GM12878 (cell line): Measurements from ENCODE around the gene DLG2.

Source experiments
- EZH2 ChIP-seq: IDR thresholded peaks from 2 replicates; pipeline ENCODE4 v1.6.1; 2012; ENCODE audit warnings: low read depth, mild to moderate bottlenecking, control low read depth, inconsistent platforms, low read length, borderline replicate concordance; ENCODE audit not compliant: control insufficient read depth
- POLR2AphosphoS5 ChIP-seq: IDR thresholded peaks from 2 replicates; pipeline ENCODE4 v1.6.1; 2011; ENCODE audit warnings: mild to moderate bottlenecking, low read length, inconsistent platforms
- RCOR1 ChIP-seq: conservative IDR thresholded peaks from 2 replicates; pipeline ENCODE4 v1.6.1; 2012; ENCODE audit warnings: low read depth, low read length, improper control_type of control experiment
- TF ChIP-seq, protein P1 (sequence below): IDR thresholded peaks from 2 replicates; pipeline ENCODE4 v1.6.1; 2011; ENCODE audit warnings: mild to moderate bottlenecking, low read depth, low read length, moderate library complexity; ENCODE audit not compliant: insufficient replicate concordance
- TF ChIP-seq, protein P2 (sequence below), 3 experiments: IDR thresholded peaks in 2 of 3; conservative IDR thresholded peaks in 1 of 3; 2 replicates each; pipeline ENCODE4 v1.5.1; 2011; ENCODE audit warnings: low read depth in 3 of 3, low read length in 3 of 3, mild to moderate bottlenecking in 3 of 3, control low read depth in 2 of 3, moderate library complexity in 2 of 3, inconsistent platforms in 1 of 3, mixed read lengths in 1 of 3; ENCODE audit not compliant: control insufficient read depth in 2 of 3, insufficient read depth in 1 of 3; ENCODE audit errors: extremely low read depth in 1 of 3

DNA sequence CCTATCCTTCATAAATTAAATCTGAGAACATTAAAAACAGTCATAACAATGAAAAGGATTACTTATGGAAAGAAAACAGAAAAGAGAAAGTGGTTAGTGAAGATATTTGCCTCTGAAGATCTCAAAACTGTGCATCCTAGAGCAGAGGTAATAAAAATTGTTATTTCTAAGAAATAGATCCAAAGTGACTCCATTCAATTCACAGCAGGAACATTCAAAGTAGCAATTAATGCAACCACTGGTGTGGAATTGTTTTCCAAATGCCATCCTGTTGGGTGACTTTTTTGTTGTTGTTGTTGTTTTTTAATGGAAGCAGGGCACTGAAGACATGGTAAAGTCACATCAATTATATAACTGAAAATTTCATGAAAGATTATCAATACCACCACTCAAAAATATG, 1201.5 kb downstream of the DLG2 start:
- TF ChIP-seq RCOR1 (no peak), POLR2AphosphoS5 (no peak), EZH2 (no peak)
- TF ChIP-seq, protein P1, sequence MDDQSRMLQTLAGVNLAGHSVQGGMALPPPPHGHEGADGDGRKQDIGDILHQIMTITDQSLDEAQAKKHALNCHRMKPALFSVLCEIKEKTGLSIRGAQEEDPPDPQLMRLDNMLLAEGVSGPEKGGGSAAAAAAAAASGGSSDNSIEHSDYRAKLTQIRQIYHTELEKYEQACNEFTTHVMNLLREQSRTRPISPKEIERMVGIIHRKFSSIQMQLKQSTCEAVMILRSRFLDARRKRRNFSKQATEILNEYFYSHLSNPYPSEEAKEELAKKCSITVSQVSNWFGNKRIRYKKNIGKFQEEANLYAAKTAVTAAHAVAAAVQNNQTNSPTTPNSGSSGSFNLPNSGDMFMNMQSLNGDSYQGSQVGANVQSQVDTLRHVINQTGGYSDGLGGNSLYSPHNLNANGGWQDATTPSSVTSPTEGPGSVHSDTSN = no peak
- TF ChIP-seq, protein P2, sequence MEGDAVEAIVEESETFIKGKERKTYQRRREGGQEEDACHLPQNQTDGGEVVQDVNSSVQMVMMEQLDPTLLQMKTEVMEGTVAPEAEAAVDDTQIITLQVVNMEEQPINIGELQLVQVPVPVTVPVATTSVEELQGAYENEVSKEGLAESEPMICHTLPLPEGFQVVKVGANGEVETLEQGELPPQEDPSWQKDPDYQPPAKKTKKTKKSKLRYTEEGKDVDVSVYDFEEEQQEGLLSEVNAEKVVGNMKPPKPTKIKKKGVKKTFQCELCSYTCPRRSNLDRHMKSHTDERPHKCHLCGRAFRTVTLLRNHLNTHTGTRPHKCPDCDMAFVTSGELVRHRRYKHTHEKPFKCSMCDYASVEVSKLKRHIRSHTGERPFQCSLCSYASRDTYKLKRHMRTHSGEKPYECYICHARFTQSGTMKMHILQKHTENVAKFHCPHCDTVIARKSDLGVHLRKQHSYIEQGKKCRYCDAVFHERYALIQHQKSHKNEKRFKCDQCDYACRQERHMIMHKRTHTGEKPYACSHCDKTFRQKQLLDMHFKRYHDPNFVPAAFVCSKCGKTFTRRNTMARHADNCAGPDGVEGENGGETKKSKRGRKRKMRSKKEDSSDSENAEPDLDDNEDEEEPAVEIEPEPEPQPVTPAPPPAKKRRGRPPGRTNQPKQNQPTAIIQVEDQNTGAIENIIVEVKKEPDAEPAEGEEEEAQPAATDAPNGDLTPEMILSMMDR (IDR thresholded peaks at IDR 0.05 in 2 of 3, conservative IDR thresholded peaks at IDR 0.05 in 1 of 3; ENCODE audit: control insufficient read depth in 2 of 3, extremely low read depth in 1 of 3, insufficient read depth in 1 of 3, low read depth in 3 of 3, low read length in 3 of 3) = no peak
